ENCODE data around the gene PLCG1.

The PLCG1 gene

GRCh38 chr20:41214202-41214601 is 76.9 kb downstream of the PLCG1 start:
- DNase-seq (ENCODE audit: low read depth): no peak
- no peak for TF ChIP-seq CTCF (IDR thresholded peaks at IDR 0.05; ENCODE audit: low read length, missing control alignments)
- H3K4me3 ChIP-seq (replicated peaks; ENCODE audit: low read depth, low read length): no peak overlapping the region

GRCh38 chr20:41214666-41215065 is 77.3 kb downstream of the PLCG1 start:
- TF ChIP-seq CTCF (IDR thresholded peaks at IDR 0.05; ENCODE audit: low read length, missing control alignments): no peak
- no peak overlapping the region for H3K4me3 ChIP-seq (replicated peaks; ENCODE audit: low read depth, low read length)
- DNase-seq (ENCODE audit: low read depth): no peak

GRCh38 chr20:41217422-41217821 is 80.1 kb downstream of the PLCG1 start:
- no peak overlapping the region for H3K4me3 ChIP-seq (replicated peaks; ENCODE audit: low read depth, low read length)
- no peak for DNase-seq (ENCODE audit: low read depth)
- no peak for TF ChIP-seq CTCF (IDR thresholded peaks at IDR 0.05; ENCODE audit: low read length, missing control alignments)

- DNase-seq (ENCODE audit: low read depth): peak; percentile 76
- no peak for TF ChIP-seq CTCF (IDR thresholded peaks at IDR 0.05; ENCODE audit: low read length, missing control alignments)
- H3K4me3 ChIP-seq (replicated peaks; ENCODE audit: low read depth, low read length): no peak overlapping the region
Measured at GRCh38 chr20:41218466-41218865, 81.1 kb downstream of the PLCG1 start.

- DNase-seq (ENCODE audit: low read depth): no peak
- TF ChIP-seq CTCF (IDR thresholded peaks at IDR 0.05; ENCODE audit: low read length, missing control alignments): no peak
- H3K4me3 ChIP-seq (replicated peaks; ENCODE audit: low read depth, low read length): no peak overlapping the region
Measured at GRCh38 chr20:41219824-41220223, 82.5 kb downstream of the PLCG1 start.

GRCh38 chr20:41221614-41222218 is 84.4 kb downstream of the PLCG1 start:
- no peak overlapping the region for H3K4me3 ChIP-seq (replicated peaks; ENCODE audit: low read depth, low read length)
- DNase-seq (ENCODE audit: low read depth): no peak
- no peak for TF ChIP-seq CTCF (IDR thresholded peaks at IDR 0.05; ENCODE audit: low read length, missing control alignments)

GRCh38 chr20:41222296-41222695 is 85.0 kb downstream of the PLCG1 start:
- no peak for DNase-seq (ENCODE audit: low read depth)
- no peak for TF ChIP-seq CTCF (IDR thresholded peaks at IDR 0.05; ENCODE audit: low read length, missing control alignments)
- no peak overlapping the region for H3K4me3 ChIP-seq (replicated peaks; ENCODE audit: low read depth, low read length)
